HG03571 (cell line): ENCODE data around the gene TMEM129.

Source experiments
- ATAC-seq: cut with Tn5 transposase; IDR thresholded peaks from one replicate; pipeline ENCODE4 v1.9.1; 2021; ENCODE audit not compliant: unreplicated experiment

Gene TMEM129

GRCh38 chr4:1670279-1670678 lies 50.8 kb downstream of the TMEM129 start:
- ATAC-seq: no peak

GRCh38 chr4:1669850-1670249 lies 51.3 kb downstream of the TMEM129 start:
- no peak for ATAC-seq

GRCh38 chr4:1669270-1669669 lies 51.9 kb downstream of the TMEM129 start:
- ATAC-seq: no peak

- ATAC-seq: no peak
These were observed 52.7 kb downstream of the TMEM129 start for GRCh38 chr4:1668488-1668840.

- no peak for ATAC-seq
These were observed 53.9 kb downstream of the TMEM129 start for GRCh38 chr4:1667273-1667672.

- ATAC-seq: no peak
These were observed 54.7 kb downstream of the TMEM129 start for GRCh38 chr4:1666391-1666790.
